Activated CD4-positive, alpha-beta T cell treated with anti-CD3 and anti-CD28 coated beads for 4 hours (primary cell): Measurements from ENCODE around the gene RFC1.

ENCODE experiments used
- DNase-seq, 2 donors: peaks; one replicate each; pipeline ENCODE4 v3.0.0-alpha.2; 2020

The RFC1 gene

GRCh38 chr4:39349326-39349725 is 16.8 kb downstream of the RFC1 start:
- no peak for DNase-seq

- DNase-seq: no peak
Measured at GRCh38 chr4:39348371-39349315, 17.5 kb downstream of the RFC1 start.

DNA sequence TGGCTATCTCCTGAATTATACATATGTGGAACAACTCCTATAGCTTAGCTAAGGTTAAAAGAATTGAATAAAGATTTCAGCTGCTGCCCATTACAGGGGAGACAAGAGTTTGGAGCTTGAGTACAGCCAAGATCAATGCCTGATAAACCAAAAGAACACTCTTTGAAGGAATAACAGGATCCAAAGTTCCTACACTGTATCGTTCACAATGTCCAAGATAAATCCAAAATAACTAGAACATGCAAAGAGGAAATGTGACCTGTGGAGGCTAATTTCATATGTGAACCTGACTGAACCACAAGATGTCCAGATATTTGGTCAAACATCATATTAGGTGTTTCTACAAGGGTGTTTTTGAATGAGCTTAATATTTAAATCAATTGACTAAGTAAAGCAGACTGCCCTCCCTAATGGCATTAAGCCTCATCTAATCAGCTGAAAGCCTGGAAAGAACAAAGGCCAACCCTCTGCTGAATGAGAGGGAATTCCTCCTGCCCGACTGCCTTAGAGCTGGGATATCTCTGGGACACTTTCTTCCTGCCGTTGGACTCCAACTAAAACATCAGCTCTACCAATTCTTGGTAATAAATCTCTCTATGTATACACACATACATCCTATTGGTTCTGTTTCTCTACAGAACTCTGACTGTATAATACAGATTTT is 19.2 kb downstream of the RFC1 start:
- no peak for DNase-seq

DNA sequence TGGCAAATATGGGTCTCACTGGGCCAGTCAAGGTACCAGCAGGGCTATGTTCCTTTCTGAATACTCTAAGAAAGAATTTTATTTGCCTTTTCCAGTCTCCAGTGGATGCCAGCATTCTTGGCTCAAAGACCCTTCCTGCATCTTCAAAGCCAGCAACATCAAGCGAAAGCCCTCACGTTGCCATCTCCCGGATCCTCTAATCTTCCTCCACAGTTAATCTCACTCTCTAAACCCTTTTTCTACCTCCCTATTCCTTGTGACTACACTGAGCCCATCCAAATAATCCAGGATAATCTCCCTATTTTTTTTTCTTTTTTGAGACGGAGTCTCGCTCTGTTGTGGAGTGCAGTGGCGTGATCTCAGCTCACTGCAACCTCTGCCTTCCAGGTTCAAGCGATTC is 23.4 kb downstream of the RFC1 start:
- no peak for DNase-seq

DNA sequence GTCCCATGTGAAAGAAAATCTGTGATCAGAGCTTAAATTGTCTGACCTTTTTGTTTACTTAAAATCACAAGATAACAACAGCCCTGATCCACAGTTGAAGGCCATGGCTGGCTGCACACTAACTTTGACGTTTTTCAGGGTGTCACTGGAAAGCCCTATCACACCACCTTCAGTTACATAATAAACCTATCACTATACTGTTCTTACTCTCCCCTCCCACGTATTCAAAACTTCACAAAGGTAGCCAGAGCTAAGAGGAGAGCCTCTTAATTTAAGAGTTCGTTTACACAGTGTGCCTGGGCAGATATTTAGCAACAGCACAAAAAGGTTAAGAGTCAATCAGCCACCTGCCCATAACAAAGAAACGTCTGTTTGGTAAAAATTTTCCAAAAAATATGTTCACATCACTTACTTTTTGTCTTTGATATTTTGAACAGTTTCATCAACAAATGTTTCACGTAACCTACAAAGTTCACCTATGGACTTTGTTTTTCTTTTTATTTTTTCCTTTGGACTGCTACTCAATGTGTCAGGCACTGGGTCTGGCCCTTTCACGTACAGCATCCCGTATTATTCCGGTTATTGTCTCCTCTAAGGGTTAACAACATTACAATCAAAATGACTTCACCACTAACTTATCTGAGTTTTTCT is 25.0 kb downstream of the RFC1 start:
- no peak for DNase-seq

DNA sequence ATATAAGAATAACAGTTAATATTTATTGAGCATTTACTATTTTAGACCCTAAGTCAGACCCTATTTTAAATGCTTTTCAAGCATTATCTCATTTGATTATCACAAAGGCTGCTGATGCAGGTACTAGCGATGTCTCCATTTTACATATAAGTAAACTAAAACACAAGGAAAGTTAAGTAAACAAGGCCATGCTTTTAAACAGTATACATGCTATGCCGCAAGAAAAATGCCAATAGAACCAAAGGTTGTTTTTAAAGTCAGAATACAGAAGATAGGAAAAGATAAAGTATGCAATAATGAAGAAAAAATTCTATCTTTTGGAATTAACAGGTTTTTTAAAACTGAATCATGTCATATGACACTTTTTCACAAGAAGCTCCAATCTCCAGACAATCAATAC is 26.2 kb downstream of the RFC1 start:
- no peak for DNase-seq

GRCh38 chr4:39337841-39338240 is 28.3 kb downstream of the RFC1 start:
- DNase-seq: no peak

DNA sequence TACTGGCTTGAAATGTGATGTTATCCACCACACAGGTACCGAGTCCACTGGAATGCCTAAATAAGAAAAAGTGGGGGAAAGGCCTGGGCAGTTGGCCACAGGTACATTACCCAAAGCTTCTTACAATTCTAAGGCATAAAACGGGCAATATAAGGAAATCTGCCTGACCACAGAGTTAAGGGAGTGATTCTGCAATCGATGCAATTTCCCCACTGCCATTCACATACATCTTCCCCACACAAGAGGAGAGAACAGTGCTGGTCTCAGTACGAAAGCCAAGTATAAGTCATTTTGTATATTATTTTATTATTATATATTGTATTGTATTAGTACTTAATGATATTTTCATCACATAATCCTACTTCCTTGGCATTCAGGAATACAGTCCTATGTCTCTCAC is 30.6 kb downstream of the RFC1 start:
- DNase-seq: no peak

DNA sequence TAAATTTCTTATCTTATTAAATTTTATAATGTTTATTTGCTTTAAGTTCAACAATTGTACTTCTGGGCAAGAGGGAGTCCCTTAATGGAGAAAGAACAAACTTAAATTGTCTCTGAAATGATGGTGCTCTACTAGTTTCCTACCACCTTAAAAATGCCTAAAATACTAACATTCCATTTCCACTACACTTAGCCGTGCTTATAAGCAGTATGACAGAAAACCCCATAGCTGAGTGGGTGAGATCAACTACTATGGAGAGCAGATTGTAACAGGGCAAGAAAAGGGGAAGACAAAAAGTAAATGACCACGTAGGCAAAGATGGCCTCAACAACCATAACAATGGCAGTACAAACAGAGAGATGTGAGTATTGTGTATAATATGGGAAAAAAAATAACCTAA is 35.0 kb downstream of the RFC1 start:
- DNase-seq: no peak

DNA sequence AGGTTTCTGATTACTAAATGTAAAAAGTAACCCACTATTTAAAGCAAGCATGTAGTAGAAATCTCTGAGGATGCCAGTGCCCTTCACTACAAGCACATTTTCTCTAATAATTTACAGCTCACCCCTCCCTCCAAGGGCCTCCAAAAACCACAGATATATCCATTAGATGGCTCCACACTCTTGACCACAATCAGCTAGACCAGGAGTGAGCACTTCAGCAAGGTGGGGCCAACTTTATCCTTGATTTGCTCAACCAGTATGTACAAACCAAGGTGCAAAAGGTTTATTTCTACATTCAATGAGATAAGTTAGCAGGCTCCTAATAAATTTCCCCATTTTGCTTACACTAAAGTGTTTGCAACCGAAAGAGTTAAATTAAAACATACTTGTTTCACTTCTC is 35.8 kb downstream of the RFC1 start:
- no peak for DNase-seq

GRCh38 chr4:39326468-39326977 is 39.6 kb downstream of the RFC1 start:
- DNase-seq: no peak

GRCh38 chr4:39324897-39325613 is 41.1 kb downstream of the RFC1 start:
- no peak for DNase-seq

DNA sequence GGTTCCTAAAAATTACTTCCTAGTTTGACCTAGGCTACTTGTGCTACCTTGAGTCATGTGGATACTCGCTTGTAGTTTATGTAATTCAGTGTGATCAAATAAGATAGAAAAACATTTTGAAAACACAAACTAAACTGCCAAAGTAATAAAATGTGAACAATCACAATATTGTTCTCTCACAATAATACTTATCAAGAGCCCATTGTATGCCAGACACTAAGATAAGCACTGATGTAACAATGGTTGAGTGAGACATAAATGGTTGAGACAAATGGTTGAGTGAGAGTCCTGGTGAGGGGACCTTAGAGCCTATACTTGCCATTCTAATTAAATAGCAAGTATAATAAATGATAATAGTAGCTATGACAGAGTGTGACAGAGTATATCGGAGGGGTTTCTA is 41.7 kb downstream of the RFC1 start:
- no peak for DNase-seq

DNA sequence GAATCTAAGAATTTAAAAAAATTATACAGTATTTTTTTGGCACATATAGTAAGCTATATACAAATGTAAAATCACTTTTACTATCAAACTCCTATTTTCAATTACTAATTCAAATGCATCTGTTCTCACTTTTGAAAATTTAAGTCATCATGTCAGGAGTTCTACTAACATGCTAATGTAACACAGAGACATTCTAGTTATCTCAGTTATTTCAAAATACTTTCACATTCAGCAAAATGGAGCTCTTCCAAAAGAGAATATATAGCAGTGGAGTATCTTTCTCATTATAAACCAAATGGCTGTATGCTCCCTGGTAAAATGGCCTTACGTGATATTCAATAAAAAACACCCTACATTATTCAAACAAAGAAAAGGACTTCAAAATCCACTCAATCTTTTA is 42.3 kb downstream of the RFC1 start:
- DNase-seq: no peak

DNA sequence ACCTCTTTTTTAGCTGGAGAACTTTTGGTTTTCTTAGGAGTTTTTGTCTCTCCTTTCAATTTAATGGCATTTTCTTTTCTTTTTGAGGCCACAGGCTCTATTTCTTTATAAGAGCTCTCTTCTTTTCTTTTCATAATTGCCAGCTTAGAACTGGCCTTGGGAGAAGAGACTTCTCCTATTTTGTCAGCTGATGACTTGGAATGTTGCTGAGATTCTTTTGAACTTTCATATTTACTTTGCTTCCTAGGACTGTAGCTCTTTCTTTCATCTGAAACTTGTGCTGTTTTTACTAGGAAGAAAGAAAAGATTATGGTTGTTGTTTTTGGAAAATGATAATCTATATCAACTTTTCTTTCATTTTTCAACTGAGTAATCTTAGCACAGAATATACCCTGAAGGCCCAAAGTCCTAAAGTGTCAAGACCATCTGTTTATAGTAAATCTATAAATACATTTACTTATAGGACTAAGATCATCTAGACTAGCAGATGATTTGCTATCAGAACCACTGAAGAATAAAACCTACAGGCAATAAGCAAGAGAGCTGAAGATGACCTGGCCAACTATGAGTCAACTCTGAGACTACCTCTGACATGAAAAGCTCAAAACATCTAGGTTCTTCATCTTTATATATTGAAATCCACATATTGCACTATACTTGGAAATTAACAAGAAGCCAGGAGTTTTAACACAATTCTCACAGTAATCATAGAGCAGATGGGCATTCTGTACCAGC is 45.6 kb downstream of the RFC1 start:
- DNase-seq: no peak

- DNase-seq: no peak
Measured at GRCh38 chr4:39319676-39320075, 46.5 kb downstream of the RFC1 start.

DNA sequence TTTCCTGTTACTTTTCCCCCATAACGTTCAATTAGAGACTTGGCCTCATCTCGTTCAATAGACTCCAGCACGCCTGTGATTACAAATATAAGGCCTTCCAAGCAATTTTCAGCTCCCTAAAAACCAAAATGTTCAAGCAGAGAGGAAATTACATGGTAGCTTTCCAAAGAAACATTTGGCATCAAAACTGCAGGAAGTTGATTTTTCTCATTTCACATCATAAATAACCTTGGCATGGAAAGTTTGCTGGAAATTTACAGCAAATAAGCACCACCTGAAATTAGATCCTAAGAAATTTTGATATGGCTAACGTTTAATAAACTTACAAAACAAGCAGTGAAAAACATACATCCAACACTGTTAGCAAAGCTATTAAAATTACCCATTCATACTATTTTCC is 53.3 kb downstream of the RFC1 start:
- no peak for DNase-seq

GRCh38 chr4:39308611-39309010 is 57.6 kb downstream of the RFC1 start:
- DNase-seq: no peak

DNA sequence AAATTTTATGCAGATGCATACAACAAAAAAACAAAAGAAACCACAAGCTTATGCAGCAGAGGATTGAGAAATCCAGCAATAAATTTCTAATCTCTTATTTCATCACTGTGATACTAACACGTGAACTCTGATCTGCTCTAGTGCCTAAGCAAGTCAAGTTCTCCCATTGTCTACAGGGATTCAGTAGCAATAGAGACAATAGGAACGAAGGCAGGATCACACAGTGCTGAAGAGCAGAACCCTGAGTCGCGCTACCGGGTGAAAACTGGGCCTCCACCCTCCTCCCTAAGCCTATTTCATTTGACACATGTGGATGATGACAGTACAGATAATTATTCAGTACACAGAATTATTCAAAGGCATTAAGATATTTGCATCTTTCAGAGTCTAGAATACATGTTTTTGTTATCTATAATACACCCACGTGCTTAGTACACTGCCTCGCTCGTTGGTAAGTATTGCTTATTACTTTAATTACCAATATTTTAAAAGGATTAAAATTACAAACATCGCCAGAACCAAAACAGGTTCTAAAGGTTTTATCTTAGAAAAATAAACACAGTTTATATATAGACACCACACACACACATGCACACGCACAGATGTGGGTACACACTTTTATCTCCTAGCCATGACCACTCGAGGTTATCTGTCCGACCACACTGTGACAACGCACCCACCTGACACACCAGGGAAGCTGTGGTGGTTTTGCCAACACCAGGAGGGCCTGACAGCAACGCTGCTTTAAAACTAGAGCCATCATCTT is 60.1 kb downstream of the RFC1 start:
- no peak for DNase-seq

DNA sequence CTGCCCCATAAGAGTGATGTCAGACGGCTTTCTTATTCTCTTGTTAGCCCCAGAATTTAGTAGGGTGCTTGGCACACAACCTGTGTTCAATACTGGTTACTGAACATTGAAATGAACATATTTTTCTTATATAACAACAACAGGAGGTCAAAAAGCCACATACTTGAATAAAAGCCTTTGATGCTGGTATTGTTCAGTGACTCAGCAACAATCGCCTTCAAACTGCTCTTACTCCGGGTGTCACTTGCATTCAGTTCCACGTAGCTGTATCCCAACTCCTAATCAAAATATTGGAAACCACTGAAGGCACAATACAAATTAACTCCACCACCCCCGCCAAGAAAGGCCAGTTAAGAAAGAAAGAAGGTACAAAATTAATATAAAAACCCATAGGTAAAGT is 61.5 kb downstream of the RFC1 start:
- no peak for DNase-seq

DNA sequence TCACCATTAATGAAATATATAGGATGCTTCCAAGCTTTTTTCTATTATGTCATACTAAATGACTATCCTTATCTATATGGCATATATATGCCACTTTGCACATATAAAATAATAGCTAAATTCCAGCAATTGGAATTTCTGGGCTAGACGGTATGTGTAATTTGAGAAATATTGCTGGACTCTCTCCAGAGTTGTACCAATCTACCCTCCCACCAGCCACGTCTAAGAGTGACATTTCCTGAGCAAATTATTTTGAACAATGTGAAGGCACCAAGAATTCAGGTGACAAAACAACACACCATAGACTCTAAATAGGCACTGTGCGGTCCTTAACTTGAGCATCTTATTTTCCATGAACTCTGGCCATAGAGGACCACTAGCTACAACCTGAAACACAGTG is 62.3 kb downstream of the RFC1 start:
- DNase-seq: no peak

DNA sequence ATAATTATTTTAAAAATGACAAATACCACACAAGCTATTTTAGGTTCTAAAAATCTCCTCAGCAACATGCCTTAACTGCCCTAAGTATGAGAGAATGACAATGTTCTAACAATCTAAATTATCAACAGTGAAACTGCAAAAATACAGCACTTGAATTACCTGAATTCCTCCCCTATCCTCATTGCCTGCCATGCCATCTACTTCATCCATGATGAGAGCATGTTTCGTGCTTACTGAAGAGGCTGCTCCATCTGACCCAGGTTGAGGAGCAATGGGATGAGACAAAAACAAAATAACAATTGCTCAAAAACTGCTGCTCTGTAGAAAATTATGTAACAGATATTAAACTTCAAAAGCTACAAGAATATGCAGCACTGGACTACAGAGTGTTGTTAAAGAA is 63.3 kb downstream of the RFC1 start:
- no peak for DNase-seq
